CD8-positive, alpha-beta memory T cell (primary cell): ENCODE data around the gene SNX8. TPM values are rescaled to one million over a fixed set of nuclear protein-coding genes. Genes with fewer than 3 reads are reported as not detected.

ENCODE experiments used
- CTCF ChIA-PET: fragments of 350-600 bp; sonication (Branson Sonifier 250); formaldehyde crosslinking; loops from one replicate; lab custom pipeline; 2021; ENCODE audit warnings: antibody characterized with exemption; lab: Charles Lee
- POLR2A ChIA-PET: fragments of 350-600 bp; sonication (Branson Sonifier 250); formaldehyde crosslinking; loops from one replicate; lab custom pipeline; 2021; ENCODE audit warnings: antibody characterized with exemption; lab: Charles Lee
- DNase-seq, 5 donors: peaks; one replicate each; pipeline versions ENCODE4 v3.0.0 to v3.0.0-alpha.2; 2020 to 2022; ENCODE audit warnings: mixed read lengths in 1 of 5
- H3K27ac ChIP-seq: one replicate; pipeline ENCODE4 v1.7.0; 2013; ENCODE audit warnings: low read depth, mild to moderate bottlenecking, low read length, moderate library complexity
- H3K27me3 ChIP-seq: 2 replicates; pipeline ENCODE4 v1.7.0; 2013; ENCODE audit warnings: low read length, mild to moderate bottlenecking; ENCODE audit not compliant: insufficient read depth, poor library complexity, severe bottlenecking
- H3K36me3 ChIP-seq: 2 replicates; pipeline ENCODE4 v1.7.0; 2013; ENCODE audit warnings: mild to moderate bottlenecking, low read length, moderate library complexity; ENCODE audit not compliant: insufficient read depth
- H3K4me1 ChIP-seq: 2 replicates; pipeline ENCODE4 v1.7.0; 2013; ENCODE audit warnings: mild to moderate bottlenecking, low read length, moderate library complexity; ENCODE audit not compliant: insufficient read depth
- H3K4me3 ChIP-seq: 2 replicates; pipeline ENCODE4 v1.7.0; 2013; ENCODE audit warnings: mild to moderate bottlenecking, low read length
- H3K9me3 ChIP-seq: 2 replicates; pipeline ENCODE4 v1.7.0; 2013; ENCODE audit warnings: mild to moderate bottlenecking, low read length
- H3K27ac Mint-ChIP-seq, 8 donors: one replicate each; pipeline ENCODE4 v1.8.0; 2020 to 2021; ENCODE audit warnings: mixed read lengths in 8 of 8, mild to moderate bottlenecking in 6 of 8, inconsistent platforms in 3 of 8, moderate library complexity in 3 of 8
- H3K27me3 Mint-ChIP-seq, 2 donors: one replicate each; pipeline ENCODE4 v1.8.0; 2020 to 2021; ENCODE audit warnings: mixed read lengths in 2 of 2, mild to moderate bottlenecking in 1 of 2, moderate library complexity in 1 of 2
- H3K36me3 Mint-ChIP-seq, 3 donors: one replicate each; pipeline ENCODE4 v1.8.0; 2020 to 2021; ENCODE audit warnings: mixed read lengths in 3 of 3, inconsistent platforms in 1 of 3, mild to moderate bottlenecking in 1 of 3
- H3K4me1 Mint-ChIP-seq, 3 donors: one replicate each; pipeline ENCODE4 v1.8.0; 2020 to 2021; ENCODE audit warnings: mixed read lengths in 3 of 3, inconsistent platforms in 1 of 3, mild to moderate bottlenecking in 1 of 3
- H3K4me3 Mint-ChIP-seq, 7 donors: one replicate each; pipeline ENCODE4 v1.8.0; 2020 to 2021; ENCODE audit warnings: mixed read lengths in 7 of 7, mild to moderate bottlenecking in 6 of 7, moderate library complexity in 4 of 7, inconsistent platforms in 2 of 7
- H3K9me3 Mint-ChIP-seq, 5 donors: one replicate each; pipeline ENCODE4 v1.8.0; 2020 to 2022; ENCODE audit warnings: mixed read lengths in 5 of 5, mild to moderate bottlenecking in 3 of 5, moderate library complexity in 2 of 5, inconsistent platforms in 1 of 5
- polyA plus RNA-seq: library from polyadenylated mRNA; unstranded; fragments of 300-500 nt; fragmentation: Illumina TruSeq; gene quantifications from one replicate; pipeline ENCODE4 v1.2.3, GENCODE V29; 2021
- total RNA-seq, 2 experiments: library from RNA; stranded (reverse); gene quantifications; one replicate each; pipeline ENCODE4 v1.2.3, GENCODE V29; 2021

The SNX8 gene
- total and polyA plus RNA-seq, 3 experiments from 2014 or later, result 6.5 to 42.3 (median 40.3) TPM

DNA sequence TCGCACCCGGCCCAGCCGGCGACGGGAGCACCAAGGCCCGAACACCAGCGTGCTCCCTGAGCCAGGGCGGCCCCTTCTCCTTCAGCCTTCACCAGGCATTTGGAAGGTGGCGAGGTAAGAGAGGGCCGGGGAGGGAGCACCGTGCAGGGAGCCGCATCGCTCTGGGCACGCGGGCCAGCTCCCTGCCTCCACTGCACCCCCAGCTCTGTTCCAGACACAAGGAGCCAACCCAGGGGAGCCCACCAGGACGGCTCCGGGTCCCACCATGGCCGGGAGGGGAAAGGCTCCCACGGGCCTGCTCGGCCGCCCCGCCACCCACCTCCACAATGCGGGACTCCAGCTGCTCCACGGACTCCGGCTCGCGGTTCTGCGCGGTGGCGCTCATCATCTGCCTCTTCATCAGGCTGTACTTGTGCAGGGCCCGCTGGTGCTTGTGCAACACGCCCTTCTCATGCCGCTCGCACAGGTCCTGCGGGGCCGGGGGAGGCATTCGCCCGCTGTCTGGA lies 57.1 kb downstream of the SNX8 start:
- Histone ChIP-seq H3K27ac (no peak overlapping the region), H3K9me3 (no peaks in the 10 kb centered on the region), H3K4me1 (no peaks in the 10 kb centered on the region), H3K36me3 (no peaks in the 10 kb centered on the region), H3K4me3 (no peak overlapping the region), H3K27me3 (no peaks in the 10 kb centered on the region)
- no peaks in the 10 kb centered on the region for H3K9me3 Mint-ChIP-seq
- H3K27ac Mint-ChIP-seq, result no peak overlapping the region
- H3K36me3 Mint-ChIP-seq, result peaks cover 0 to 12% (median 3%) of the 10 kb centered on the region in 3 donors
- peaks cover 0 to 20% (median 11%) of the 10 kb centered on the region in 3 donors for H3K4me1 Mint-ChIP-seq
- POLR2A ChIA-PET, result no interaction called here
- H3K27me3 Mint-ChIP-seq, result no peaks in the 10 kb centered on the region
- no peak overlapping the region for H3K4me3 Mint-ChIP-seq
- CTCF ChIA-PET, result interaction anchor here (0.7 kb wide), 1 partner anchor 88 kb away, joined by 3 read pairs; no protein-coding TSS in a partner anchor
- DNase-seq, result no peak

DNA sequence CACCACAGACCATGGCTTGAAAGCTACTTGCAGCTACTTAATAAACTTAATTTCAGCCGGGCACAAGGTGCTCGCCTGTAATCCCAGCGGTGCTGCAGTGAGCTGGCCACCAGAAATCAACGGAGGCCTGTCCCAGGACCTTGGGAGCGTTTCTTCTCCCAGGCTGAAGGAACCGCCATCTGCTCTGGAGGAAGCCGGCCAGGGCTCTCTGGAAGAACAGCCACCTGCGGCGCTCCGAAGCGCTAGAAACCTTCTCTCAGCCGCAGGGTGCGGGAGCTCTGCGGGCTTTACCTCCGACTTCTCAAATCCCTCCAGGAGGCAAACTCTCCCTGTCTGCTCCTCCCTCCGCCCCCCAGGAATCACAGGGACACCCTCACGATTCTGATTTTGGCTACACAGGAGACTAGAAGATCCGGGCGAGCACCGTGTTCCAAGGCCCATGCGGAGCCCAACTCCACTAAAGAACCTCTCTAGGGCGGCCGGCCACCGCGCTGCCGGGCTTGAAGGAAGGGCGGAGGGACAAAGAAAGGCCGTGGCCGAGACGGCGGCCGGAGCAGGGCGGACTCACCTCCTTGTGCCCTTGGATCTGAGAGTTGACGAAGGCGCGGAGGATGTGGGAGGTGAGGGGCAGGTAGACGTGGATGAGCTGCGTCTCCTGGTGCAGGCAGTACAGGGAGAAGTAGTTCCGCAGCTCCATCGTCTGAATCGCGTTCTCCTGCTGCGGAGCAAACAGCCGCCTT lies 57.8 kb downstream of the SNX8 start:
- Mint-ChIP-seq H3K4me1 (peaks cover 0 to 20% (median 10%) of the 10 kb centered on the region in 3 donors), H3K36me3 (peaks cover 0 to 12% (median 3%) of the 10 kb centered on the region in 3 donors), H3K27ac (peak overlapping the region in 1 of 8 donors; percentile 66), H3K4me3 (no peak overlapping the region), H3K27me3 (no peaks in the 10 kb centered on the region), H3K9me3 (no peaks in the 10 kb centered on the region)
- DNase-seq, result no peak
- CTCF ChIA-PET, result no interaction called here
- POLR2A ChIA-PET, result no interaction called here
- H3K9me3 ChIP-seq, result no peaks in the 10 kb centered on the region
- H3K27me3 ChIP-seq, result no peaks in the 10 kb centered on the region
- no peaks in the 10 kb centered on the region for H3K36me3 ChIP-seq
- no peaks in the 10 kb centered on the region for H3K4me1 ChIP-seq
- H3K27ac ChIP-seq, result no peak overlapping the region
- no peak overlapping the region for H3K4me3 ChIP-seq

DNA sequence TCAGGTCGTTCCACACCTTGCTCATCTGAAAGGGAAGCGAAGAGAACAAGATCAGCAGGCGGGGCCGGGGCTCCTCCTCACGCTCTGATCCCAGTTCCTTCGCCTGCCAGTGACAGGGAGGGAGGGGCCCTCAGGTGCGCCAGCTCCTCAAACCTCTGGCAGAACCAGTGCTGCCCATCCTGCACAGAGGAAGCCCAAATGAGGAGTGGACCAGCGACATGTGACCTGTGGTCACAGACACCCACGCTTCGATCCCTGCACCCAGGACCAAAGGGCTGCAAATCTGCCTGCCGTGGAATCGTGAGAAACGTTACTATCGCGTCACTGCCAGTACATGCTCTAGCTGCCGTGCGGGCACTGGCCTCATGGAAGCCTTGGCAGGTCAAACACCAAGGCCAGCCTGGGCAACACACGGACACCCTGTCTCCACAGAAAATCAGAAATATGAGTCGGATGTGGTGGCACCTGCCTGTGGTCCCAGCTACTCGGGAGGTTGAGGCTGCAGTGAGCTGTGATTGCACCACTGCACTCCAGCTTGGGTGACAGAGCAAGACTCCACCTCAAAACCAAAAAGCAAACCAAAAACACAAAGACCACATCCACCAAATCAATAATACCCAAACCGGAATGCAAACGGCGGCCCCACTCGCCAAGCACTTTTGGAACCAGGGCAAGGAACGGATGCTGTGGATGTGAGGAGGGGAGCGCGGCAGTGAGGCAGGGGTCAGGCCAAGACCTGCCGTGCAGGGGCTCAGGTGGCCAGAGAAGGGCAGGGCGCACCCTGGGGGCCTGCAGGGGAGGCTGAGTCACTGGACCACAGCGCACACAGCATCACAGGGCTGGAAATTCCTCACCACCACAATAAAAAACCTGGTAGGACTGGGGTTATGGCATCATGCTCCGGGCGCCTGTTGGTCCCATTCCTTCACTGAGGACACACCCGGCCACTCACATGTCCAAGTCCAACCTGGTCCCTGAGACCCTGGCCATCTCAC lies 58.8 kb downstream of the SNX8 start:
- DNase-seq, result no peak
- CTCF ChIA-PET, result no interaction called here

DNA sequence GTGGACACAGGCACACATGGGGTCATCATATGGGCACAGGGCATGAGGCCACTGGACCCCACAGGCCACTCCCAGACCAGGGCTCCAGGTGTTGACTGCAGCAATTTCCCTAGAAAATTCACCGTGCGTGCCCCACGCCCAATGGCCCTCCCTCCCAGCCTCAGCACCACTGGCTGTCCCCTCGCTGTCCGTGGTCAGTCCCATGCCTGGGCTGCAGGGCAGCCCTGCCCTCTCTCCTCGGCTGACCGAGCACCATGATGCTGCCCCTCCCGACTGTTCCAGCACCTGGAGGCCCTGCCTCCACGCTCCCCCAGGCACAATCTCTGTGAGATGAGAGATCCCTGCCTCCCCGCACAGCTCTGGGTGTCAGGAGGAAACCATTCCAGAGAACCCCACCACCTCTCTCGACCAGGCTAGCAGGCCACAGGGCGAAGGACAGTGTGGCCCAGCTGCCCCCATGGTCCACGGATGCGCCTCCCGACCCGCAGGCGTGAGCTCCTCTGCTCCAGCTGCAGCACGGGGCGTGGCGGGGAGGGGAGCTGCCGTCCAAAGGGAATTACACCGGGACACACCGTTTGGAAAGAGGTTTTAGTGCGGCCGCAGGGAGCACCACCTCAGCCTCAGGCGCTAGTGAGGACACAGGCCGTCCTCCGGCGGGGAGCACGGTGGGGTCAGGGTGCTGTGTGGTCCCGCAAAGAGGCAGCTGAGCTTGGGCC lies 59.7 kb downstream of the SNX8 start:
- no peaks in the 10 kb centered on the region for H3K36me3 ChIP-seq
- Mint-ChIP-seq H3K9me3 (no peaks in the 10 kb centered on the region), H3K4me1 (peaks cover 0 to 22% (median 7%) of the 10 kb centered on the region in 3 donors), H3K36me3 (peaks cover 0 to 19% (median 5%) of the 10 kb centered on the region in 3 donors), H3K4me3 (no peak overlapping the region), H3K27me3 (no peaks in the 10 kb centered on the region), H3K27ac (no peak overlapping the region)
- no peak overlapping the region for H3K4me3 ChIP-seq
- no peak overlapping the region for H3K27ac ChIP-seq
- no peaks in the 10 kb centered on the region for H3K4me1 ChIP-seq
- DNase-seq, result no peak
- POLR2A ChIA-PET, result no interaction called here
- H3K27me3 ChIP-seq, result no peaks in the 10 kb centered on the region
- no peaks in the 10 kb centered on the region for H3K9me3 ChIP-seq
- CTCF ChIA-PET, result no interaction called here

More for the DNA sequence above, 58.8 kb downstream of the SNX8 start:
- Mint-ChIP-seq H3K27ac (peak overlapping the region in 2 of 8 donors; percentile 42 to 68), H3K27me3 (no peaks in the 10 kb centered on the region), H3K9me3 (no peaks in the 10 kb centered on the region), H3K4me1 (peaks cover 0 to 20% (median 9%) of the 10 kb centered on the region in 3 donors), H3K4me3 (no peak overlapping the region), H3K36me3 (peaks cover 0 to 18% (median 5%) of the 10 kb centered on the region in 3 donors)
- POLR2A ChIA-PET, result no interaction called here
- Histone ChIP-seq H3K9me3 (no peaks in the 10 kb centered on the region), H3K4me1 (no peaks in the 10 kb centered on the region), H3K27ac (no peak overlapping the region), H3K4me3 (no peak overlapping the region), H3K27me3 (no peaks in the 10 kb centered on the region), H3K36me3 (no peaks in the 10 kb centered on the region)

DNA sequence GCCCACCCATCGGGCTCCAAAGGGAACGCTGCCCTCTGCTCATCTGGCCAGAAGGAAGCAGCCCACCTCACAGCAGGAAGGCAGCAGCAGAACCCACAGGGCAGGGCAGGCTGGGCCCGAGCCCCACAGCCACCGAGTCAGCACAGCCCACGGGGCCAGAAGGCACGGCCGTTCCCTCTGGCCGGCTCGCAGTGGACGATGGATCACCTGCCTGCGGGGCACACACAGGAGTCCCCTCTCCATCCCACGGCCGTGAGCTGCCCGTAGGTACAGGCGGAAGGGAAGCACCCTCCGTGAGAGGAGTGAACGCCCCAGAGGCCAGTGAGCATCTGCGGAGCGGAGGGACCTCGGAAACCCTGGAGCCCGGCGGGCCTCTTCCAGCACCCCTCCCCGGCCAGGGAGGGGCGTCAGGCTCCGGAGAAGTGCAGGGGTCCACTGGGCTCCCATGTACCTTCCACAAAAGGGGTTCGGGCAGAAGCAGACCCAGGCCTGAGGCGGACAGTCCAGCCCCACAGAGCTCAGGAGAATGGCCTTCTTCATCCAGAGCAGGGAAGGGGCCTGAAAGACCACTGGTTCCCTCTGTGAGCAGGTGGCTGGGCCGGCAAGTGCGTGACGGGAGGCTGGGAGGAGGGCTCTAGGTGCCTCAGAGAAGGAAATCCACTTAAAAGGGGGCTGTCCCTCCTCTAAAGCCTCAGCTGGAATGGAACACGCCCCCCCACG lies 60.6 kb downstream of the SNX8 start:
- H3K4me3 Mint-ChIP-seq, result no peak overlapping the region
- ChIA-PET CTCF (no interaction called here), POLR2A (no interaction called here)
- Histone ChIP-seq H3K27ac (no peak overlapping the region), H3K4me1 (peaks cover 7% of the 10 kb centered on the region), H3K4me3 (no peak overlapping the region), H3K36me3 (no peaks in the 10 kb centered on the region), H3K9me3 (no peaks in the 10 kb centered on the region), H3K27me3 (no peaks in the 10 kb centered on the region)
- H3K4me1 Mint-ChIP-seq, result peaks cover 6 to 23% (median 8%) of the 10 kb centered on the region in 3 donors
- peaks cover 0 to 19% (median 5%) of the 10 kb centered on the region in 3 donors for H3K36me3 Mint-ChIP-seq
- H3K27me3 Mint-ChIP-seq, result no peaks in the 10 kb centered on the region
- no peaks in the 10 kb centered on the region for H3K9me3 Mint-ChIP-seq
- no peak for DNase-seq
- peak overlapping the region in 1 of 8 donors; percentile 29 for H3K27ac Mint-ChIP-seq

DNA sequence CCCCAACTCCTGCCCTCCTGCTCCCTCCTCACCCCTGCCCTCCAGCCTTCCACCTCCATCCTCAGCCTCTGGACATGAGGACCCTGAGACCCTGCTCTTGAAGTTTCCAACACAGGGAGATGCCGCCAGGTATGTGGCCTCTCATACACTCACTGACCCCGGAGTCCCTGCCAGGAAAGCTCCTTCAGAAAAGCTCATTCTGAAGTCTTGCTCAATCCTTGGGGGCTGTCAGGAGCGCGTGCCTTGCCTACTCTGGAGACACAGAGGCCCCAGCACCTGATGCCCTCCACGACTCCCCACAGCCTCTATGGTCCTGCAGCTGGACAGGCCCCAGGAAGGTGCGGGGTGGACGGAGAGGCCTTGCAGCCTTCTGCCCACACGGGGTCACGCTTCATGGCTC lies 61.2 kb downstream of the SNX8 start:
- no peak overlapping the region for H3K4me3 ChIP-seq
- no peaks in the 10 kb centered on the region for H3K27me3 ChIP-seq
- H3K36me3 ChIP-seq, result no peaks in the 10 kb centered on the region
- Mint-ChIP-seq H3K9me3 (no peaks in the 10 kb centered on the region), H3K27ac (peak overlapping the region in 2 of 8 donors; percentile 15 to 82), H3K36me3 (peaks cover 0 to 19% (median 5%) of the 10 kb centered on the region in 3 donors), H3K4me3 (no peak overlapping the region), H3K27me3 (no peaks in the 10 kb centered on the region), H3K4me1 (peaks cover 10 to 28% (median 11%) of the 10 kb centered on the region in 3 donors)
- no peaks in the 10 kb centered on the region for H3K9me3 ChIP-seq
- CTCF ChIA-PET, result no interaction called here
- H3K4me1 ChIP-seq, result peaks cover 7% of the 10 kb centered on the region
- POLR2A ChIA-PET, result no interaction called here
- DNase-seq, result no peak
- H3K27ac ChIP-seq, result no peak overlapping the region
